Astrocyte (in vitro differentiated cells and primary cell): ENCODE measurements around the gene HGFAC.

ENCODE experiments used
- CTCF ChIP-seq: IDR thresholded peaks from 2 replicates; pipeline ENCODE4 v1.5.1; 2011; ENCODE audit warnings: low read depth, mild to moderate bottlenecking, inconsistent platforms, low read length, moderate library complexity; ENCODE audit not compliant: insufficient read depth
- EZH2 ChIP-seq: IDR thresholded peaks from 2 replicates; pipeline ENCODE4 v1.6.1; 2012; ENCODE audit warnings: mild to moderate bottlenecking, low read length, inconsistent platforms; ENCODE audit not compliant: insufficient read depth

DNA sequence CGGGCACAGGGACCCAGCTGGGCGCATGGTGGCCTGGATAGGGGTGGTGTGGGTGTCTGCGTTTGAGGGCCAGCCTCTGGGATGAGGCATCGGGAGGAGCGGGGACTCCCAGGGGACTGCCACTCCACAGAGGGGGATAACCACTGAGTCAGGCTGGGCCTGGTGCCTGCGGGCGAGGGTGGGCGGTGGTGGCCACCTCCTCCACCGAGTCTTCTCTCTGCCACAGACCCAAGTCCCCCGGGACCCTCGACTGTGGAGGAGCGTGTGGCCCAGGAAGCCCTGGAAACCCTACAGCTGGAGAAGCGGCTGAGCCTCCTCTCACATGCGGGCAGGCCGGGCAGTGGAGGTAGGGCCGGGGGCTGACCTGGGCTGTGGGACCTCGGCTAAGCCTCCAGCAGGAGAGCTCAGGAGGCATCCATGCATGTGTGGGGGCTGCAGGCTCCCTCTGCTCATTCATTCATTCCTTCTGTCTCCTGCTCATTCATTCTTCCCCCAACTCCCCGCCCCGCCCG, 47.7 kb downstream of the HGFAC start:
- TF ChIP-seq CTCF (no peak), EZH2 (no peak)
